Measurements from ENCODE around the gene SETD7.

GRCh38 chr4:139472852-139473251, 83.2 kb downstream of the SETD7 start:
- TF ChIP-seq POLR2A (IDR thresholded peaks at IDR 0.05) (no peak), CTCF (IDR thresholded peaks at IDR 0.05) (no peak)

Measured in Peyer's patch (tissue), 4 donors.